ENCODE data around the gene SERF2. TPM values are rescaled to one million over a fixed set of nuclear protein-coding genes. Genes with fewer than 3 reads are reported as not detected.
A peak's percentile ranks its signal among the peaks of the same experiment; 100 is the strongest.

SERF2 gene
- total and polyA plus RNA-seq, 10 of the 15 experiments (the other 5 are each of a cell fraction or from before 2014, with no cell fraction given): 464 to 4,159 (median 1,014) TPM

DNA sequence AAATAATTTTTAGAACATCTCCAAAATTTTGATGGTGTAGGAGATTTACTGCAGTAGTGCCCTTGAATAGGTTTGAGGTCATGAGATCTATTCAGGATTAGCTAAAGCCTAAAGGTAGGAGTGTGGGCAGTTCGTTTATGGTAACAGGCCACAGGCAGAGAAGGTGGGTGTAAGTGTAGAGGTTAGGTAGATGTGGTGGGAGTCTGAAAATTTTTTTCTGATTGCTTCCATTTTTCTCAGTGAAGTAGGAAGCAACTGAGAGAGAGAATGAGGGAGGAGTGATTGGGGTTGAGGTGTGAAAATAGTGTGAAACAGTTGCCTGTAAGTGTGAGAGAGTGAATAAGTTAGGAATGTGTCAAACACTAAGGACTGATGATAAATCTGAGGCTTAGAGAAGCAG lies 13.1 kb upstream of the SERF2 start (continued):
- TF ChIP-seq CREB1 (IDR thresholded peaks at IDR 0.05; ENCODE audit: low read depth): no peak
- TF ChIP-seq CBX5 (IDR thresholded peaks at IDR 0.05; ENCODE audit: low read depth): no peak
- TF ChIP-seq POU2F2 (IDR thresholded peaks at IDR 0.05; ENCODE audit: borderline replicate concordance, low read depth, low read length): no peak
- 0 out of 2 replicates have a peak, but pooled peaks have one; percentile 24 for TF ChIP-seq ATF7 (IDR thresholded peaks at IDR 0.05; ENCODE audit: low read depth)
- TF ChIP-seq MEF2A (IDR thresholded peaks at IDR 0.05; ENCODE audit: insufficient read depth, low read depth, low read length): no peak
- TF ChIP-seq, protein P1, sequence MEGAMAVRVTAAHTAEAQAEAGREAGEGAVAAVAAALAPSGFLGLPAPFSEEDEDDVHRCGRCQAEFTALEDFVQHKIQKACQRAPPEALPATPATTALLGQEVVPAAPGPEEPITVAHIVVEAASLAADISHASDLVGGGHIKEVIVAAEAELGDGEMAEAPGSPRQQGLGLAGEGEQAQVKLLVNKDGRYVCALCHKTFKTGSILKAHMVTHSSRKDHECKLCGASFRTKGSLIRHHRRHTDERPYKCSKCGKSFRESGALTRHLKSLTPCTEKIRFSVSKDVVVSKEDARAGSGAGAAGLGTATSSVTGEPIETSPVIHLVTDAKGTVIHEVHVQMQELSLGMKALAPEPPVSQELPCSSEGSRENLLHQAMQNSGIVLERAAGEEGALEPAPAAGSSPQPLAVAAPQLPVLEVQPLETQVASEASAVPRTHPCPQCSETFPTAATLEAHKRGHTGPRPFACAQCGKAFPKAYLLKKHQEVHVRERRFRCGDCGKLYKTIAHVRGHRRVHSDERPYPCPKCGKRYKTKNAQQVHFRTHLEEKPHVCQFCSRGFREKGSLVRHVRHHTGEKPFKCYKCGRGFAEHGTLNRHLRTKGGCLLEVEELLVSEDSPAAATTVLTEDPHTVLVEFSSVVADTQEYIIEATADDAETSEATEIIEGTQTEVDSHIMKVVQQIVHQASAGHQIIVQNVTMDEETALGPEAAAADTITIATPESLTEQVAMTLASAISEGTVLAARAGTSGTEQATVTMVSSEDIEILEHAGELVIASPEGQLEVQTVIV (IDR thresholded peaks at IDR 0.05; ENCODE audit: borderline replicate concordance, partially characterized antibody): no peak
- no peak for TF ChIP-seq EZH2 (IDR thresholded peaks at IDR 0.05; ENCODE audit: borderline replicate concordance, control insufficient read depth, low read depth, low read length)
- TF ChIP-seq NFXL1 (IDR thresholded peaks at IDR 0.05; ENCODE audit: borderline replicate concordance): no peak
- no peak for TF ChIP-seq SMC3 (IDR thresholded peaks at IDR 0.05; ENCODE audit: borderline replicate concordance, low read length)
- TF ChIP-seq, protein P2, sequence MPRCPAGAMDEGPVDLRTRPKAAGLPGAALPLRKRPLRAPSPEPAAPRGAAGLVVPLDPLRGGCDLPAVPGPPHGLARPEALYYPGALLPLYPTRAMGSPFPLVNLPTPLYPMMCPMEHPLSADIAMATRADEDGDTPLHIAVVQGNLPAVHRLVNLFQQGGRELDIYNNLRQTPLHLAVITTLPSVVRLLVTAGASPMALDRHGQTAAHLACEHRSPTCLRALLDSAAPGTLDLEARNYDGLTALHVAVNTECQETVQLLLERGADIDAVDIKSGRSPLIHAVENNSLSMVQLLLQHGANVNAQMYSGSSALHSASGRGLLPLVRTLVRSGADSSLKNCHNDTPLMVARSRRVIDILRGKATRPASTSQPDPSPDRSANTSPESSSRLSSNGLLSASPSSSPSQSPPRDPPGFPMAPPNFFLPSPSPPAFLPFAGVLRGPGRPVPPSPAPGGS (IDR thresholded peaks at IDR 0.05; ENCODE audit: borderline replicate concordance, insufficient read depth, low read depth, low read length, poor library complexity, severe bottlenecking): no peak
- TF ChIP-seq SUZ12 (IDR thresholded peaks at IDR 0.05; ENCODE audit: unreplicated experiment): no peak
- TF ChIP-seq, protein P3, sequence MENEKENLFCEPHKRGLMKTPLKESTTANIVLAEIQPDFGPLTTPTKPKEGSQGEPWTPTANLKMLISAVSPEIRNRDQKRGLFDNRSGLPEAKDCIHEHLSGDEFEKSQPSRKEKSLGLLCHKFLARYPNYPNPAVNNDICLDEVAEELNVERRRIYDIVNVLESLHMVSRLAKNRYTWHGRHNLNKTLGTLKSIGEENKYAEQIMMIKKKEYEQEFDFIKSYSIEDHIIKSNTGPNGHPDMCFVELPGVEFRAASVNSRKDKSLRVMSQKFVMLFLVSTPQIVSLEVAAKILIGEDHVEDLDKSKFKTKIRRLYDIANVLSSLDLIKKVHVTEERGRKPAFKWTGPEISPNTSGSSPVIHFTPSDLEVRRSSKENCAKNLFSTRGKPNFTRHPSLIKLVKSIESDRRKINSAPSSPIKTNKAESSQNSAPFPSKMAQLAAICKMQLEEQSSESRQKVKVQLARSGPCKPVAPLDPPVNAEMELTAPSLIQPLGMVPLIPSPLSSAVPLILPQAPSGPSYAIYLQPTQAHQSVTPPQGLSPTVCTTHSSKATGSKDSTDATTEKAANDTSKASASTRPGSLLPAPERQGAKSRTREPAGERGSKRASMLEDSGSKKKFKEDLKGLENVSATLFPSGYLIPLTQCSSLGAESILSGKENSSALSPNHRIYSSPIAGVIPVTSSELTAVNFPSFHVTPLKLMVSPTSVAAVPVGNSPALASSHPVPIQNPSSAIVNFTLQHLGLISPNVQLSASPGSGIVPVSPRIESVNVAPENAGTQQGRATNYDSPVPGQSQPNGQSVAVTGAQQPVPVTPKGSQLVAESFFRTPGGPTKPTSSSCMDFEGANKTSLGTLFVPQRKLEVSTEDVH (IDR thresholded peaks at IDR 0.05; ENCODE audit: low read depth, partially characterized antibody): no peak
- no peak for TF ChIP-seq MYB (IDR thresholded peaks at IDR 0.05; ENCODE audit: borderline replicate concordance, low read depth, low read length)
- TF ChIP-seq ZSCAN29 (IDR thresholded peaks at IDR 0.05): no peak
- TF ChIP-seq TARDBP (IDR thresholded peaks at IDR 0.05; ENCODE audit: borderline replicate concordance): no peak
- no peak for TF ChIP-seq MEF2B (IDR thresholded peaks at IDR 0.05; ENCODE audit: partially characterized antibody, poor library complexity, severe bottlenecking)
- TF ChIP-seq SMARCA5 (IDR thresholded peaks at IDR 0.05): no peak
- peak; percentile 28; the same call in 1 of the 2 replicates for TF ChIP-seq RUNX3 (IDR thresholded peaks at IDR 0.05; ENCODE audit: low read length)
- TF ChIP-seq NRF1 (conservative IDR thresholded peaks at IDR 0.05; ENCODE audit: low read depth, low read length): no peak
- TF ChIP-seq EGR1 (IDR thresholded peaks at IDR 0.05; ENCODE audit: borderline replicate concordance in 1 of 2, low read depth in 2 of 2, low read length in 2 of 2): no peak
- no peak for TF ChIP-seq STAT3 (IDR thresholded peaks at IDR 0.05; ENCODE audit: low read depth, low read length)
- TF ChIP-seq IKZF2 (IDR thresholded peaks at IDR 0.05): peak; percentile 52 to 69; a peak in 2 of 4 replicates
